Stimulated activated CD8-positive, alpha-beta memory T cell treated with anti-CD3 and anti-CD28 coated beads, Interleukin-2, amount 100 ng/mL, for 1 hour (primary cell): Measurements from ENCODE around the gene SHROOM3.

Experiments
- DNase-seq, 2 donors: peaks; one replicate each; pipeline ENCODE4 v3.0.0-alpha.2; 2020; ENCODE audit warnings: low read depth in 2 of 2

SHROOM3 gene

GRCh38 chr4:76821641-76822040 lies 386.6 kb downstream of the SHROOM3 start:
- no peak for DNase-seq

- DNase-seq: no peak
Observed at GRCh38 chr4:76822303-76822702, 387.3 kb downstream of the SHROOM3 start.

- DNase-seq: no peak
Observed at GRCh38 chr4:76823495-76823894, 388.5 kb downstream of the SHROOM3 start.

DNA sequence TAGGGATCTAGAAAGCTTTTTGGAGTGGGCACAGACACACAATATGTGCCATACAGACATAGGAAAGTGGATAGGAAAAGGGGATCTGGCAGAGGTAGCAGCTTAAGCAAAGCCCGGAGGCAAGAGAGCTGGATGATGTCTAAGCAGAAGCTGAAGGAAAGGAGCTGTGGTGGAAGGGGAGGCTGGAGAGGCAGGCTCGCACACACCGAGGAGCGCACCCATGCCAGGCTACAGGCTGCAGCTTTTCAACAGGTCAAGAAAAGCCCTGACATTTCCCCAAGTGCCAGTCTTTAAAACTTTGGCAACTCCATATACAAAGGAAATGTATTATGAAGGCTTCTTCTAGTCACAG lies 395.6 kb downstream of the SHROOM3 start:
- no peak for DNase-seq

- no peak for DNase-seq
Observed at GRCh38 chr4:76830964-76831703, 396.1 kb downstream of the SHROOM3 start.

- no peak for DNase-seq
Observed at GRCh38 chr4:76831711-76832373, 396.8 kb downstream of the SHROOM3 start.
